ENCODE measurements around the gene SLC45A1. TPM values are rescaled to one million over a fixed set of nuclear protein-coding genes. Genes with fewer than 3 reads are reported as not detected.

Gene SLC45A1
- total RNA-seq, 1 donor from 2014 or later = 0.33 TPM

- CTCF ChIA-PET = interaction anchor here (1.0 to 3.7 kb wide), 13 partner anchors 13 to 597 kb away, joined by 3 to 83 read pairs (median 5); no protein-coding TSS in a partner anchor
- ATAC-seq (ENCODE audit: low read depth) = no peak
- Mint-ChIP-seq H3K36me3 (ENCODE audit: low read depth) (peaks cover 18% of the 10 kb centered on the region), H3K27ac (no peak overlapping the region), H3K4me3 (no peak overlapping the region), H3K4me1 (peaks cover 4% of the 10 kb centered on the region), H3K27me3 (no peaks in the 10 kb centered on the region), H3K9me3 (no peaks in the 10 kb centered on the region)
- intact Hi-C loops (cut with micrococcal nuclease) = loop anchor here (1.0 to 5.0 kb wide), 4 partner anchors 318 to 682 kb away; no protein-coding TSS in a partner anchor
- TF ChIP-seq CTCF (IDR thresholded peaks at IDR 0.05) = no peak
- no peak for DNase-seq
- POLR2A ChIA-PET = no interaction called here
Observed at GRCh38 chr1:8349473-8349865, 31.6 kb downstream of the SLC45A1 start.

- Mint-ChIP-seq H3K4me3 (no peak overlapping the region), H3K4me1 (peaks cover 4% of the 10 kb centered on the region), H3K9me3 (no peaks in the 10 kb centered on the region), H3K27ac (no peak overlapping the region), H3K27me3 (no peaks in the 10 kb centered on the region), H3K36me3 (ENCODE audit: low read depth) (peaks cover 22% of the 10 kb centered on the region)
- intact Hi-C loops (cut with micrococcal nuclease) = loop anchor here (1.0 to 5.0 kb wide), 4 partner anchors 319 to 683 kb away; no protein-coding TSS in a partner anchor
- POLR2A ChIA-PET = interaction anchor here (0.5 kb wide), 1 partner anchor 183 kb away, joined by 4 read pairs; no protein-coding TSS in a partner anchor
- ATAC-seq (ENCODE audit: low read depth) (no peak), DNase-seq (no peak)
- no peak for TF ChIP-seq CTCF (IDR thresholded peaks at IDR 0.05)
- CTCF ChIA-PET = interaction anchor here (0.8 to 3.7 kb wide), 8 partner anchors 13 to 499 kb away, joined by 3 to 83 read pairs (median 4); no protein-coding TSS in a partner anchor
Observed at GRCh38 chr1:8349961-8350360, 32.0 kb downstream of the SLC45A1 start.

GRCh38 chr1:8350914-8351684 lies 33.2 kb downstream of the SLC45A1 start:
- Mint-ChIP-seq H3K27me3 (no peaks in the 10 kb centered on the region), H3K27ac (no peak overlapping the region), H3K4me3 (no peak overlapping the region), H3K36me3 (ENCODE audit: low read depth) (peaks cover 33% of the 10 kb centered on the region), H3K9me3 (no peaks in the 10 kb centered on the region), H3K4me1 (peaks cover 4% of the 10 kb centered on the region)
- DNase-seq = no peak
- ChIA-PET CTCF (interaction anchor here (0.8 to 3.7 kb wide), 8 partner anchors 157 to 497 kb away, joined by 3 to 83 read pairs (median 4); no protein-coding TSS in a partner anchor), POLR2A (interaction anchor here (0.6 kb wide), 1 partner anchor 238 kb away, joined by 4 read pairs; no protein-coding TSS in a partner anchor)
- intact Hi-C loops (cut with micrococcal nuclease) = no loop called here
- TF ChIP-seq CTCF (IDR thresholded peaks at IDR 0.05) = no peak
- no peak for ATAC-seq (ENCODE audit: low read depth)

- Mint-ChIP-seq H3K27me3 (no peaks in the 10 kb centered on the region), H3K36me3 (ENCODE audit: low read depth) (peaks cover 41% of the 10 kb centered on the region), H3K9me3 (no peaks in the 10 kb centered on the region), H3K27ac (no peak overlapping the region), H3K4me1 (peaks cover 4% of the 10 kb centered on the region), H3K4me3 (no peak overlapping the region)
- POLR2A ChIA-PET = no interaction called here
- intact Hi-C loops (cut with micrococcal nuclease) = no loop called here
- CTCF ChIA-PET = interaction anchor here (1.0 to 3.7 kb wide), 3 partner anchors 321 to 337 kb away, joined by 3 to 83 read pairs (median 4); no protein-coding TSS in a partner anchor
- TF ChIP-seq CTCF (IDR thresholded peaks at IDR 0.05) = no peak
- ATAC-seq (ENCODE audit: low read depth) (peak; percentile 49), DNase-seq (no peak)
Observed at GRCh38 chr1:8351693-8352470, 34.0 kb downstream of the SLC45A1 start.

All from activated B cell treated with CpG ODN at 0.5 μM for 24 hours (primary cell).